Measurements from ENCODE around the gene MUSTN1.
A peak's percentile ranks its signal among the peaks of the same experiment; 100 is the strongest.

GRCh38 chr3:52845691-52846431 lies 11.0 kb upstream of the MUSTN1 start:
- TF ChIP-seq CTCF (IDR thresholded peaks at IDR 0.05) (peak in 1 of 3 experiments; percentile 36), POLR2A (IDR thresholded peaks at IDR 0.05) (no peak)

Data from testis (tissue), 2 donors.